DMS53 (cell line): Measurements from ENCODE around the gene DPCD.
A peak's percentile ranks its signal among the peaks of the same experiment; 100 is the strongest.
"Not testable (repeated sequence)": the region's sequence is repeated elsewhere in the genome, so short reads cannot be mapped to it uniquely, and the experiment has no call there.

Source experiments
- DNase-seq: peaks from one replicate; lab custom pipeline; 2025; lab: John Stamatoyannopoulos, UW

Gene DPCD

GRCh38 chr10:101585841-101586240 lies 2.3 kb upstream of the DPCD start:
- DNase-seq: no peak

- no peak for DNase-seq
These were observed 758 bp downstream of the DPCD start for GRCh38 chr10:101588879-101589278.

GRCh38 chr10:101593331-101593730 lies 5.2 kb downstream of the DPCD start:
- not testable (repeated sequence) for DNase-seq

GRCh38 chr10:101595591-101596433 lies 7.7 kb downstream of the DPCD start:
- DNase-seq: peak; percentile 28

GRCh38 chr10:101597091-101597900 lies 9.2 kb downstream of the DPCD start:
- DNase-seq: no peak

GRCh38 chr10:101601541-101601940 lies 13.4 kb downstream of the DPCD start:
- DNase-seq: peak; percentile 80

- DNase-seq: peak; percentile 91
These were observed 14.8 kb downstream of the DPCD start for GRCh38 chr10:101602761-101603398.

- DNase-seq: no peak
These were observed 19.0 kb downstream of the DPCD start for GRCh38 chr10:101607124-101607523.

GRCh38 chr10:101609481-101609880 lies 21.4 kb downstream of the DPCD start:
- DNase-seq: no peak

- peak; percentile 35 for DNase-seq
These were observed 23.2 kb downstream of the DPCD start for GRCh38 chr10:101611096-101611905.

GRCh38 chr10:101612086-101612485 lies 24.0 kb downstream of the DPCD start:
- no peak for DNase-seq

- DNase-seq: no peak
These were observed 24.8 kb downstream of the DPCD start for GRCh38 chr10:101612872-101613271.

- DNase-seq: no peak
These were observed 25.5 kb downstream of the DPCD start for GRCh38 chr10:101613646-101614045.

- DNase-seq: no peak
These were observed 26.8 kb downstream of the DPCD start for GRCh38 chr10:101614663-101615524.

- no peak for DNase-seq
These were observed 27.5 kb downstream of the DPCD start for GRCh38 chr10:101615525-101616116.

- DNase-seq: no peak
These were observed 28.4 kb downstream of the DPCD start for GRCh38 chr10:101616415-101617101.

GRCh38 chr10:101617102-101617823 lies 29.1 kb downstream of the DPCD start:
- peak; percentile 11 for DNase-seq

- DNase-seq: no peak
These were observed 29.9 kb downstream of the DPCD start for GRCh38 chr10:101617824-101618568.
